ENCODE results near the gene ACSF3. TPM values are rescaled to one million over a fixed set of nuclear protein-coding genes. Genes with fewer than 3 reads are reported as not detected.

ACSF3 gene
- total RNA-seq, 1 experiment from 2014 or later, result 55.2 TPM

GRCh38 chr16:89135166-89135565 is 41.5 kb downstream of the ACSF3 start:
- intact Hi-C loops (cut with micrococcal nuclease; ENCODE audit: unreplicated experiment), result no loop called here
- Histone ChIP-seq H3K4me1 (no peaks in the 10 kb centered on the region), H3K4me3 (ENCODE audit: low read depth, low read length) (no peak overlapping the region), H3K36me3 (ENCODE audit: control insufficient read depth, insufficient read depth, low read length) (no peaks in the 10 kb centered on the region), H3K27me3 (replicated peaks; ENCODE audit: control insufficient read depth, insufficient read depth, low read length) (no peaks in the 10 kb centered on the region), H3K9me3 (no peaks in the 10 kb centered on the region)
- DNase-seq, result no peak
- Mint-ChIP-seq H3K9me3 (ENCODE audit: unreplicated experiment) (peaks cover 10% of the 10 kb centered on the region), H3K4me3 (ENCODE audit: unreplicated experiment) (no peak overlapping the region), H3K27me3 (ENCODE audit: insufficient read depth, unreplicated experiment) (no peaks in the 10 kb centered on the region), H3K27ac (ENCODE audit: unreplicated experiment) (no peak overlapping the region), H3K36me3 (ENCODE audit: insufficient read depth, unreplicated experiment) (peaks cover 16% of the 10 kb centered on the region), H3K4me1 (ENCODE audit: low read depth, unreplicated experiment) (no peaks in the 10 kb centered on the region)
- POLR2A ChIA-PET, result no interaction called here
- no TSS peak for BruUV-seq (replicated peaks)
- CTCF ChIA-PET, result no interaction called here
- TF ChIP-seq CTCF (IDR thresholded peaks at IDR 0.05; ENCODE audit: insufficient read depth in 1 of 2, low read depth in 1 of 2, low read length in 1 of 2, severe bottlenecking in 1 of 2, unreplicated experiment in 1 of 2), result no peak

- Histone ChIP-seq H3K4me1 (no peaks in the 10 kb centered on the region), H3K9me3 (no peaks in the 10 kb centered on the region), H3K36me3 (ENCODE audit: control insufficient read depth, insufficient read depth, low read length) (no peaks in the 10 kb centered on the region), H3K4me3 (ENCODE audit: low read depth, low read length) (no peak overlapping the region), H3K27me3 (replicated peaks; ENCODE audit: control insufficient read depth, insufficient read depth, low read length) (no peaks in the 10 kb centered on the region)
- no peak for TF ChIP-seq CTCF (IDR thresholded peaks at IDR 0.05; ENCODE audit: insufficient read depth in 1 of 2, low read depth in 1 of 2, low read length in 1 of 2, severe bottlenecking in 1 of 2, unreplicated experiment in 1 of 2)
- POLR2A ChIA-PET, result no interaction called here
- H3K4me1 Mint-ChIP-seq (ENCODE audit: low read depth, unreplicated experiment), result no peaks in the 10 kb centered on the region
- no peak overlapping the region for H3K4me3 Mint-ChIP-seq (ENCODE audit: unreplicated experiment)
- CTCF ChIA-PET, result no interaction called here
- intact Hi-C loops (cut with micrococcal nuclease; ENCODE audit: unreplicated experiment), result no loop called here
- BruUV-seq (replicated peaks), result no TSS peak
- no peak for DNase-seq
- peaks cover 16% of the 10 kb centered on the region for H3K36me3 Mint-ChIP-seq (ENCODE audit: insufficient read depth, unreplicated experiment)
- H3K27me3 Mint-ChIP-seq (ENCODE audit: insufficient read depth, unreplicated experiment), result no peaks in the 10 kb centered on the region
- H3K27ac Mint-ChIP-seq (ENCODE audit: unreplicated experiment), result no peak overlapping the region
- H3K9me3 Mint-ChIP-seq (ENCODE audit: unreplicated experiment), result peaks cover 1% of the 10 kb centered on the region
These were observed 42.5 kb downstream of the ACSF3 start for GRCh38 chr16:89135971-89136765.

- intact Hi-C loops (cut with micrococcal nuclease; ENCODE audit: unreplicated experiment), result no loop called here
- H3K36me3 Mint-ChIP-seq (ENCODE audit: insufficient read depth, unreplicated experiment), result peaks cover 16% of the 10 kb centered on the region
- POLR2A ChIA-PET, result no interaction called here
These were observed 43.3 kb downstream of the ACSF3 start for GRCh38 chr16:89136931-89137330.

More at GRCh38 chr16:89136931-89137330, 43.3 kb downstream of the ACSF3 start:
- no peaks in the 10 kb centered on the region for H3K9me3 ChIP-seq
- no peak overlapping the region for H3K4me3 Mint-ChIP-seq (ENCODE audit: unreplicated experiment)
- H3K36me3 ChIP-seq (ENCODE audit: control insufficient read depth, insufficient read depth, low read length), result no peaks in the 10 kb centered on the region
- no peak overlapping the region for H3K4me3 ChIP-seq (ENCODE audit: low read depth, low read length)
- H3K9me3 Mint-ChIP-seq (ENCODE audit: unreplicated experiment), result no peaks in the 10 kb centered on the region
- H3K4me1 Mint-ChIP-seq (ENCODE audit: low read depth, unreplicated experiment), result no peaks in the 10 kb centered on the region
- no peak for TF ChIP-seq CTCF (IDR thresholded peaks at IDR 0.05; ENCODE audit: insufficient read depth in 1 of 2, low read depth in 1 of 2, low read length in 1 of 2, severe bottlenecking in 1 of 2, unreplicated experiment in 1 of 2)
- H3K4me1 ChIP-seq, result no peaks in the 10 kb centered on the region
- no peaks in the 10 kb centered on the region for H3K27me3 Mint-ChIP-seq (ENCODE audit: insufficient read depth, unreplicated experiment)
- no peaks in the 10 kb centered on the region for H3K27me3 ChIP-seq (replicated peaks; ENCODE audit: control insufficient read depth, insufficient read depth, low read length)
- CTCF ChIA-PET, result no interaction called here
- H3K27ac Mint-ChIP-seq (ENCODE audit: unreplicated experiment), result no peak overlapping the region
- no TSS peak for BruUV-seq (replicated peaks)
- no peak for DNase-seq
